Fibroblast of lung (primary cell): ENCODE results near the gene PPAN.

Source experiments
- EZH2 ChIP-seq: IDR thresholded peaks from 2 replicates; pipeline ENCODE4 v1.5.1; 2012; ENCODE audit warnings: low read length, control low read depth, mild to moderate bottlenecking; ENCODE audit errors: missing control alignments
- TF ChIP-seq, protein P1 (sequence below), 2 donors: IDR thresholded peaks in 1 of 2; conservative IDR thresholded peaks in 1 of 2; 1 replicate in 1 of 2; 2 replicates in 1 of 2; pipeline ENCODE4 v1.5.1; 2011 to 2012; ENCODE audit warnings: low read length in 2 of 2, control low read depth in 1 of 2, inconsistent platforms in 1 of 2, low read depth in 1 of 2, mild to moderate bottlenecking in 1 of 2

DNA sequence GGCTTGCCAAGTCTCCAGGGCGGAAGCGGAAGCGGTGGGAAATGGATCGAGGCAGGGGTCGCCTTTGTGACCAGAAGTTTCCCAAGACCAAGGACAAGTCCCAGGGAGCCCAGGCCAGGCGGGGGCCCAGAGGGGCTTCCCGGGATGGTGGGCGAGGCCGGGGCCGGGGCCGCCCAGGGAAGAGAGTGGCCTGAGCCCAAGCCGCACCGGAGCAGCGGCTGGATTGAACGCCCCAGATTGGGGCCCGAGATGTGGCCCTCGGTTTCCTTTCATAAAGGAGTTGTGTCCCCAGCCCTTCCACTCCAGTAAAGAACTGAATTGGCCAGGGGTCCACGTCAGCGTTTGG, 4.8 kb downstream of the PPAN start:
- TF ChIP-seq, protein P1, sequence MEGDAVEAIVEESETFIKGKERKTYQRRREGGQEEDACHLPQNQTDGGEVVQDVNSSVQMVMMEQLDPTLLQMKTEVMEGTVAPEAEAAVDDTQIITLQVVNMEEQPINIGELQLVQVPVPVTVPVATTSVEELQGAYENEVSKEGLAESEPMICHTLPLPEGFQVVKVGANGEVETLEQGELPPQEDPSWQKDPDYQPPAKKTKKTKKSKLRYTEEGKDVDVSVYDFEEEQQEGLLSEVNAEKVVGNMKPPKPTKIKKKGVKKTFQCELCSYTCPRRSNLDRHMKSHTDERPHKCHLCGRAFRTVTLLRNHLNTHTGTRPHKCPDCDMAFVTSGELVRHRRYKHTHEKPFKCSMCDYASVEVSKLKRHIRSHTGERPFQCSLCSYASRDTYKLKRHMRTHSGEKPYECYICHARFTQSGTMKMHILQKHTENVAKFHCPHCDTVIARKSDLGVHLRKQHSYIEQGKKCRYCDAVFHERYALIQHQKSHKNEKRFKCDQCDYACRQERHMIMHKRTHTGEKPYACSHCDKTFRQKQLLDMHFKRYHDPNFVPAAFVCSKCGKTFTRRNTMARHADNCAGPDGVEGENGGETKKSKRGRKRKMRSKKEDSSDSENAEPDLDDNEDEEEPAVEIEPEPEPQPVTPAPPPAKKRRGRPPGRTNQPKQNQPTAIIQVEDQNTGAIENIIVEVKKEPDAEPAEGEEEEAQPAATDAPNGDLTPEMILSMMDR (conservative IDR thresholded peaks at IDR 0.05 in 1 of 2, IDR thresholded peaks at IDR 0.05 in 1 of 2; ENCODE audit: low read depth in 1 of 2, low read length in 2 of 2): no peak
- no peak for TF ChIP-seq EZH2
